ENCODE measurements around the gene USP37. TPM values are rescaled to one million over a fixed set of nuclear protein-coding genes. Genes with fewer than 3 reads are reported as not detected.

USP37 gene
- polyA plus RNA-seq, 3 donors: 2.7 to 4.9 (median 2.7) TPM

- peaks cover 0 to 6% (median 3%) of the 10 kb centered on the region in 3 donors for H3K27me3 Mint-ChIP-seq (ENCODE audit: low read depth in 3 of 3)
- H3K4me3 Mint-ChIP-seq: no peak overlapping the region
- Histone ChIP-seq H3K9ac (ENCODE audit: insufficient read depth, low read length, poor library complexity, severe bottlenecking) (no peak overlapping the region), H3K27me3 (ENCODE audit: control insufficient read depth in 2 of 2, insufficient read depth in 2 of 2, low read length in 2 of 2) (no peaks in the 10 kb centered on the region), H3K4me3 (replicated peaks in 1 of 3; ENCODE audit: low read depth in 2 of 3, low read length in 3 of 3) (no peak overlapping the region), H3K4me2 (replicated peaks; ENCODE audit: extremely low read depth, low read length, poor library complexity, severe bottlenecking) (no peak overlapping the region), H2AFZ (ENCODE audit: insufficient read depth, low read depth, low read length, poor library complexity, severe bottlenecking) (no peak overlapping the region), H3K27ac (ENCODE audit: low read depth in 1 of 2, low read length in 2 of 2) (no peak overlapping the region), H3K79me2 (ENCODE audit: insufficient read depth, low read length) (no peaks in the 10 kb centered on the region), H4K20me1 (ENCODE audit: insufficient read depth, low read length) (no peaks in the 10 kb centered on the region), H3K4me1 (ENCODE audit: control insufficient read depth in 1 of 2, insufficient read depth in 2 of 2, low read length in 2 of 2) (no peaks in the 10 kb centered on the region), H3K9me3 (replicated peaks in 1 of 2; ENCODE audit: control insufficient read depth in 1 of 2, insufficient read depth in 1 of 2, low read length in 2 of 2) (no peaks in the 10 kb centered on the region), H3K36me3 (replicated peaks in 1 of 2; ENCODE audit: control insufficient read depth in 1 of 2, insufficient read depth in 2 of 2, low read length in 2 of 2) (no peaks in the 10 kb centered on the region)
- H3K36me3 Mint-ChIP-seq: no peaks in the 10 kb centered on the region
- TF ChIP-seq CTCF (IDR thresholded peaks at IDR 0.05): no peak
- no peak overlapping the region for H3K27ac Mint-ChIP-seq
- no peak for DNase-seq
- peaks cover 6% of the 10 kb centered on the region for H3K4me1 Mint-ChIP-seq
- intact Hi-C loops (cut with micrococcal nuclease): loop anchor here in 1 of 2 donors (10.0 kb wide), 1 partner anchor 69 kb away; no protein-coding TSS in a partner anchor
- no peaks in the 10 kb centered on the region for H3K9me3 Mint-ChIP-seq
- WGBS (ENCODE audit: insufficient coverage): 88% methylated on average over 7 of the region's 10 CpGs
Measured at GRCh38 chr2:218425531-218425930, 142.6 kb downstream of the USP37 start.

- Mint-ChIP-seq H3K36me3 (no peaks in the 10 kb centered on the region), H3K27ac (no peak overlapping the region), H3K9me3 (no peaks in the 10 kb centered on the region), H3K27me3 (ENCODE audit: low read depth in 3 of 3) (peaks cover 0 to 6% (median 3%) of the 10 kb centered on the region in 3 donors), H3K4me1 (peaks cover 6% of the 10 kb centered on the region), H3K4me3 (no peak overlapping the region)
- Histone ChIP-seq H2AFZ (ENCODE audit: insufficient read depth, low read depth, low read length, poor library complexity, severe bottlenecking) (no peak overlapping the region), H3K27ac (ENCODE audit: low read depth in 1 of 2, low read length in 2 of 2) (no peak overlapping the region), H3K27me3 (ENCODE audit: control insufficient read depth in 2 of 2, insufficient read depth in 2 of 2, low read length in 2 of 2) (no peaks in the 10 kb centered on the region), H3K36me3 (replicated peaks in 1 of 2; ENCODE audit: control insufficient read depth in 1 of 2, insufficient read depth in 2 of 2, low read length in 2 of 2) (no peaks in the 10 kb centered on the region), H3K4me3 (replicated peaks in 1 of 3; ENCODE audit: low read depth in 2 of 3, low read length in 3 of 3) (no peak overlapping the region), H3K79me2 (ENCODE audit: insufficient read depth, low read length) (no peaks in the 10 kb centered on the region), H4K20me1 (ENCODE audit: insufficient read depth, low read length) (no peaks in the 10 kb centered on the region), H3K4me2 (replicated peaks; ENCODE audit: extremely low read depth, low read length, poor library complexity, severe bottlenecking) (no peak overlapping the region), H3K9me3 (replicated peaks in 1 of 2; ENCODE audit: control insufficient read depth in 1 of 2, insufficient read depth in 1 of 2, low read length in 2 of 2) (no peaks in the 10 kb centered on the region), H3K9ac (ENCODE audit: insufficient read depth, low read length, poor library complexity, severe bottlenecking) (no peak overlapping the region), H3K4me1 (ENCODE audit: control insufficient read depth in 1 of 2, insufficient read depth in 2 of 2, low read length in 2 of 2) (no peaks in the 10 kb centered on the region)
- intact Hi-C loops (cut with micrococcal nuclease): loop anchor here in 1 of 2 donors (10.0 kb wide), 1 partner anchor 71 kb away; no protein-coding TSS in a partner anchor
- WGBS (ENCODE audit: insufficient coverage): 89% methylated on average over 3 of the region's 9 CpGs
- no peak for TF ChIP-seq CTCF (IDR thresholded peaks at IDR 0.05)
- no peak for DNase-seq
Measured at GRCh38 chr2:218423584-218423983, 144.6 kb downstream of the USP37 start.
